ENCODE measurements around the gene CASQ1.
A peak's percentile ranks its signal among the peaks of the same experiment; 100 is the strongest.

Gene CASQ1

GRCh38 chr1:160169553-160170399 is 20.6 kb upstream of the CASQ1 start:
- DNase-seq, result no peak

GRCh38 chr1:160171354-160171753 is 19.0 kb upstream of the CASQ1 start:
- DNase-seq, result no peak

- no peak for DNase-seq
Measured at GRCh38 chr1:160171980-160172379, 18.4 kb upstream of the CASQ1 start.

- no peak for DNase-seq
Measured at GRCh38 chr1:160177231-160177630, 13.1 kb upstream of the CASQ1 start.

- no peak for DNase-seq
Measured at GRCh38 chr1:160177667-160178066, 12.7 kb upstream of the CASQ1 start.

GRCh38 chr1:160178731-160179130 is 11.6 kb upstream of the CASQ1 start:
- DNase-seq, result no peak

GRCh38 chr1:160179336-160179735 is 11.0 kb upstream of the CASQ1 start:
- DNase-seq, result no peak

GRCh38 chr1:160186246-160186645 is 4.1 kb upstream of the CASQ1 start:
- DNase-seq, result no peak

- no peak for DNase-seq
Measured at GRCh38 chr1:160186729-160187128, 3.6 kb upstream of the CASQ1 start.

- DNase-seq, result no peak
Measured at GRCh38 chr1:160187407-160187806, 3.0 kb upstream of the CASQ1 start.

- no peak for DNase-seq
Measured at GRCh38 chr1:160188341-160188740, 2.0 kb upstream of the CASQ1 start.

- DNase-seq, result no peak
Measured at GRCh38 chr1:160191756-160192155, 1.4 kb downstream of the CASQ1 start.

GRCh38 chr1:160192234-160192633 is 1.9 kb downstream of the CASQ1 start:
- DNase-seq, result no peak

- DNase-seq, result peak; percentile 59 to 86 (median 76)
Measured at GRCh38 chr1:160193091-160193819, 2.9 kb downstream of the CASQ1 start.

GRCh38 chr1:160193832-160194736 is 3.7 kb downstream of the CASQ1 start:
- DNase-seq, result no peak

GRCh38 chr1:160194737-160195059 is 4.3 kb downstream of the CASQ1 start:
- DNase-seq, result no peak

GRCh38 chr1:160196143-160196542 is 5.8 kb downstream of the CASQ1 start:
- no peak for DNase-seq

GRCh38 chr1:160197231-160197630 is 6.9 kb downstream of the CASQ1 start:
- no peak for DNase-seq

GRCh38 chr1:160200786-160201185 is 10.4 kb downstream of the CASQ1 start:
- no peak for DNase-seq

- no peak for DNase-seq
Measured at GRCh38 chr1:160204526-160205241, 14.3 kb downstream of the CASQ1 start.

GRCh38 chr1:160205242-160206035 is 15.1 kb downstream of the CASQ1 start, which contains the start of gene PEA15:
Gene PEA15, plus strand, starts transcription at chr1:160205384. Its CDS starts 6,161 bp downstream, at chr1:160211545.
- peak; percentile 39 to 54 (median 48) for DNase-seq

- DNase-seq, result peak in 3 of 4 experiments; percentile 7 to 26 (median 10)
Measured at GRCh38 chr1:160206036-160206389, 15.6 kb downstream of the CASQ1 start.
